MM.1S (cell line): ENCODE data around the gene PMEPA1.

Experiments used
- CTCF ChIP-seq: fragments of 300-600 bp; sonication (generic); IDR thresholded peaks from 2 replicates; pipeline ENCODE4 v1.5.1; 2016; ENCODE audit warnings: antibody characterized with exemption, low read length, mixed read lengths
- EZH2 ChIP-seq: fragments of 300-600 bp; sonication (generic); optimal IDR thresholded peaks from 2 replicates; pipeline ENCODE3; 2017; ENCODE audit warnings: low read depth, mild to moderate bottlenecking, antibody characterized with exemption, low read length, mixed read lengths
- EZH2phosphoT487 ChIP-seq: fragments of 300-600 bp; sonication (generic); IDR thresholded peaks from 2 replicates; pipeline ENCODE4 v1.6.1; 2018; ENCODE audit warnings: antibody characterized with exemption, low read length

- TF ChIP-seq CTCF: no peak
- TF ChIP-seq EZH2: no peak
- TF ChIP-seq EZH2phosphoT487: no peak
These were observed 19.9 kb downstream of the PMEPA1 start for GRCh38 chr20:57689745-57690481.
